HG02610 (cell line): ENCODE data around the gene SLC39A7.
A peak's percentile ranks its signal among the peaks of the same experiment; 100 is the strongest.

Experiments
- ATAC-seq: cut with Tn5 transposase; IDR thresholded peaks from one replicate; pipeline ENCODE4 v1.9.1; 2021; ENCODE audit warnings: mild to moderate bottlenecking, moderate library complexity; ENCODE audit not compliant: unreplicated experiment

The SLC39A7 gene

GRCh38 chr6:33189625-33190448 is 10.8 kb upstream of the SLC39A7 start:
- no peak for ATAC-seq

- no peak for ATAC-seq
Measured at GRCh38 chr6:33190504-33191107, 10.1 kb upstream of the SLC39A7 start.

GRCh38 chr6:33191383-33192104 is 9.1 kb upstream of the SLC39A7 start:
- ATAC-seq = no peak

- ATAC-seq = no peak
Measured at GRCh38 chr6:33192105-33192646, 8.5 kb upstream of the SLC39A7 start, which contains the start of gene COL11A2. TSS of gene COL11A2 (minus strand) at chr6:33192467. CDS start at chr6:33192240, 227 bp downstream.

- ATAC-seq = no peak
Measured at GRCh38 chr6:33192671-33193602, 7.7 kb upstream of the SLC39A7 start.

GRCh38 chr6:33193619-33194018 is 7.0 kb upstream of the SLC39A7 start:
- ATAC-seq = no peak

- ATAC-seq = no peak
Measured at GRCh38 chr6:33194431-33194979, 6.2 kb upstream of the SLC39A7 start.

- no peak for ATAC-seq
Measured at GRCh38 chr6:33195304-33196165, 5.1 kb upstream of the SLC39A7 start.

GRCh38 chr6:33197431-33198048 is 3.1 kb upstream of the SLC39A7 start:
- no peak for ATAC-seq

- ATAC-seq = no peak
Measured at GRCh38 chr6:33198159-33198852, 2.4 kb upstream of the SLC39A7 start.

GRCh38 chr6:33198853-33199436 is 1.7 kb upstream of the SLC39A7 start:
- ATAC-seq = no peak

GRCh38 chr6:33199687-33200218 is 914 bp upstream of the SLC39A7 start:
- peak; percentile 16 for ATAC-seq

GRCh38 chr6:33201147-33201545 is 479 bp downstream of the SLC39A7 start:
- ATAC-seq = no peak

GRCh38 chr6:33201935-33202334 is 1.3 kb downstream of the SLC39A7 start:
- ATAC-seq = no peak

- no peak for ATAC-seq
Measured at GRCh38 chr6:33202799-33203198, 2.1 kb downstream of the SLC39A7 start.

GRCh38 chr6:33203443-33204164 is 2.9 kb downstream of the SLC39A7 start:
- ATAC-seq = no peak

- no peak for ATAC-seq
Measured at GRCh38 chr6:33204165-33204414, 3.4 kb downstream of the SLC39A7 start.
